Activated CD4-positive, alpha-beta T cell treated with anti-CD3 and anti-CD28 coated beads for 24 hours (primary cell): ENCODE measurements around the gene TSEN34.
"Not testable (repeated sequence)": the region's sequence is repeated elsewhere in the genome, so short reads cannot be mapped to it uniquely, and the experiment has no call there.

Source experiments
- DNase-seq, 2 donors: peaks; one replicate each; pipeline ENCODE4 v3.0.0-alpha.2; 2020; ENCODE audit warnings: low read depth in 2 of 2

The TSEN34 gene

GRCh38 chr19:54188215-54188871, 2.8 kb upstream of the TSEN34 start:
- peak in 1 of 2 donors; percentile 54 for DNase-seq

- no peak for DNase-seq
Observed at GRCh38 chr19:54189145-54189734, 1.9 kb upstream of the TSEN34 start, which contains the start of gene MBOAT7. MBOAT7 (minus strand) TSS chr19:54189580; CDS start chr19:54188508, 1,072 bp downstream.

GRCh38 chr19:54189735-54190502, 1.2 kb upstream of the TSEN34 start:
- DNase-seq = peak; percentile 100

- peak; percentile 99 to 100 for DNase-seq
Observed at GRCh38 chr19:54190503-54191010, 551 bp upstream of the TSEN34 start.

- DNase-seq = no peak
Observed at GRCh38 chr19:54191811-54192453, 824 bp downstream of the TSEN34 start.

- no peak for DNase-seq
Observed at GRCh38 chr19:54193011-54193410, 1.9 kb downstream of the TSEN34 start.

GRCh38 chr19:54194463-54194862, 3.4 kb downstream of the TSEN34 start:
- not testable (repeated sequence) for DNase-seq

- DNase-seq = no peak
Observed at GRCh38 chr19:54196536-54196935, 5.4 kb downstream of the TSEN34 start.

GRCh38 chr19:54197121-54197520, 6.0 kb downstream of the TSEN34 start:
- DNase-seq = no peak

- no peak for DNase-seq
Observed at GRCh38 chr19:54199401-54199800, 8.3 kb downstream of the TSEN34 start.

- no peak for DNase-seq
Observed at GRCh38 chr19:54201172-54201701, 10.1 kb downstream of the TSEN34 start.

GRCh38 chr19:54201980-54202379, 10.9 kb downstream of the TSEN34 start:
- no peak for DNase-seq

- DNase-seq = no peak
Observed at GRCh38 chr19:54203151-54203611, 12.1 kb downstream of the TSEN34 start.

- DNase-seq = no peak
Observed at GRCh38 chr19:54204767-54205468, 13.8 kb downstream of the TSEN34 start.

GRCh38 chr19:54206030-54206830, 15.1 kb downstream of the TSEN34 start:
- no peak for DNase-seq

- no peak for DNase-seq
Observed at GRCh38 chr19:54206831-54207177, 15.7 kb downstream of the TSEN34 start.

GRCh38 chr19:54207193-54207592, 16.1 kb downstream of the TSEN34 start:
- not testable (repeated sequence) for DNase-seq

GRCh38 chr19:54207676-54207982, 16.5 kb downstream of the TSEN34 start:
- DNase-seq = no peak

- DNase-seq = no peak
Observed at GRCh38 chr19:54207983-54208783, 17.1 kb downstream of the TSEN34 start.

GRCh38 chr19:54208784-54209057, 17.6 kb downstream of the TSEN34 start:
- no peak for DNase-seq
